WTC11 (cell line): ENCODE data around the gene ALOX12B. TPM values are rescaled to one million over a fixed set of nuclear protein-coding genes. Genes with fewer than 3 reads are reported as not detected.
"Not testable (repeated sequence)": the region's sequence is repeated elsewhere in the genome, so short reads cannot be mapped to it uniquely, and the experiment has no call there.

Source experiments
- ATAC-seq: fragments of 200-7000 bp; cut with Tn5 transposase; 2 replicates; pipeline ENCODE4 v1.10.0; 2021; ENCODE audit warnings: mild to moderate bottlenecking, moderate library complexity
- CTCF ChIA-PET: fragments of 300-600 bp; sonication (Branson Sonifier 250); formaldehyde crosslinking; loops from one replicate; lab custom pipeline; 2021; ENCODE audit warnings: antibody characterized with exemption; lab: Charles Lee
- POLR2A ChIA-PET: fragments of 350-600 bp; sonication (Branson Sonifier 250); formaldehyde crosslinking; loops from one replicate; lab custom pipeline; 2021; ENCODE audit warnings: antibody characterized with exemption; lab: Charles Lee
- DNase-seq: peaks from one replicate; pipeline ENCODE4 v3.0.0; 2021; ENCODE audit warnings: low spot score
- H3K27ac Mint-ChIP-seq: 2 replicates; pipeline ENCODE4 v1.8.0; 2021; ENCODE audit warnings: mixed read lengths
- H3K27me3 Mint-ChIP-seq: 2 replicates; pipeline ENCODE4 v1.8.0; 2021; ENCODE audit warnings: low read depth, mild to moderate bottlenecking, moderate library complexity, mixed read lengths
- H3K36me3 Mint-ChIP-seq: 2 replicates; pipeline ENCODE4 v1.8.0; 2021; ENCODE audit warnings: mixed read lengths
- H3K4me1 Mint-ChIP-seq: 2 replicates; pipeline ENCODE4 v1.8.0; 2022; ENCODE audit warnings: mixed read lengths
- H3K4me3 Mint-ChIP-seq: 2 replicates; pipeline ENCODE4 v1.8.0; 2021; ENCODE audit warnings: mild to moderate bottlenecking, moderate library complexity, mixed read lengths
- H3K9me3 Mint-ChIP-seq: 2 replicates; pipeline ENCODE4 v1.8.0; 2021; ENCODE audit warnings: mixed read lengths
- GTF2I ChIP-seq: fragments of 250-450 bp; sonication (Bioruptor Pico); conservative IDR thresholded peaks from 2 replicates; pipeline ENCODE4 v1.4.0; 2021; ENCODE audit warnings: mild to moderate bottlenecking
- MYBL2 ChIP-seq: sonication (generic); formaldehyde crosslinking; IDR thresholded peaks from 2 replicates; pipeline ENCODE4 v1.8.1; 2023; ENCODE audit warnings: mild to moderate bottlenecking, moderate library complexity, missing genetic modification reagents
- NR1H2 ChIP-seq: sonication (generic); formaldehyde crosslinking; IDR thresholded peaks from 2 replicates; pipeline ENCODE4 v1.9.0; 2021; ENCODE audit warnings: mild to moderate bottlenecking, moderate library complexity, missing genetic modification reagents
- RORB ChIP-seq: fragments of 250-450 bp; sonication (Bioruptor Pico); IDR thresholded peaks from 2 replicates; pipeline ENCODE4 v1.9.0; 2021; ENCODE audit warnings: mild to moderate bottlenecking
- ZNF317 ChIP-seq: sonication (generic); formaldehyde crosslinking; IDR thresholded peaks from 2 replicates; pipeline ENCODE4 v1.8.1; 2023; ENCODE audit warnings: low read depth, mild to moderate bottlenecking, moderate library complexity, missing genetic modification reagents, borderline replicate concordance
- microRNA-seq: library from miRNA; unstranded; fragments of <30 nt; microRNA quantifications from one replicate; pipeline ENCODE4 v1.2.0, GENCODE V29; 2022; ENCODE audit warnings: borderline number of aligned reads
- total RNA-seq: library from RNA; stranded (reverse); gene quantifications from 3 replicates; pipeline ENCODE4 v1.2.3, GENCODE V29; 2021
- TF ChIP-seq, protein P1 (sequence below): sonication (generic); formaldehyde crosslinking; IDR thresholded peaks from 2 replicates; pipeline ENCODE4 v1.8.0; 2023; ENCODE audit warnings: missing genetic modification reagents
- TF ChIP-seq, protein P2 (sequence below): sonication (generic); formaldehyde crosslinking; conservative IDR thresholded peaks from 2 replicates; pipeline ENCODE4 v1.8.1; 2022; ENCODE audit warnings: mild to moderate bottlenecking, missing genetic modification reagents

ALOX12B gene
- total RNA-seq, 1 experiment from 2014 or later = 0.72 TPM

DNA sequence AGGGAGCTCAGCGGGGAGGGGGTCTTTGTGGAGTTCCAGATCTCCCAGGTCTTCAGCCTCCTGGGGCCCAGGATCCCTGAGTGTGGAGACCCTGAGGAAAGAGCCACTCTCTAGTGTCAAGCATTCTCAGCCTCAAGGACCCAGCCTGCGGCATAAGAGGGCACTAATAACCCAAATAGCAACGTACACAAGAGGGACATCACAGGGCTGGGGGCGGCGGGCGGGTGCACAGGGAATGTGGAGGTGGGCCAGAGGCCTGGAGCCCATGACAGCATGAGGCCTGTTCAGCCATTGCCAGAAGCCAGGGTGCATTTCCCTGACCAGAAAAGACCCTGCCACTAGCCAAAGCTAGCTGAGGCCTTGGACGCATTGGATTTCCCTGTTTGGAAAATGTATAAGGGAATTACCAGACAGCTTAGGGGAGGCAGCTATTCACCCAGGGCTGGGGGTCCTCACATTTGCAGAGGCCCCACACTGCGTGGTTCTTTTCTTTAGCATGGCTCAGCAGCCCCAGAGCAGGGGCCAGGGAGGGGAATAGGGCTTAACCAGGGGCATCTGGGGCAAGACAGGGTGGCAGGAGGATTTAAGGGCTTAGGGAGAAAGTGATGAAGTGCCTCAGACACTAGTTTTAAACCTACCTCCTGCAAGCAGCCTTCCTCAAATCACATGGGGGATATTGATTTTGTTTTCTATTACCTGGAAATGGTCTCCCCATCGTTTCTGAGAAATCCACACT, 62.2 kb downstream of the ALOX12B start (continued):
- TF ChIP-seq ZNF317 (CRISPR knock-in tag) = no peak
- no peak for TF ChIP-seq MYBL2 (CRISPR knock-in tag)
- no peak for TF ChIP-seq RORB (CRISPR knock-in tag)
- TF ChIP-seq, protein P1, sequence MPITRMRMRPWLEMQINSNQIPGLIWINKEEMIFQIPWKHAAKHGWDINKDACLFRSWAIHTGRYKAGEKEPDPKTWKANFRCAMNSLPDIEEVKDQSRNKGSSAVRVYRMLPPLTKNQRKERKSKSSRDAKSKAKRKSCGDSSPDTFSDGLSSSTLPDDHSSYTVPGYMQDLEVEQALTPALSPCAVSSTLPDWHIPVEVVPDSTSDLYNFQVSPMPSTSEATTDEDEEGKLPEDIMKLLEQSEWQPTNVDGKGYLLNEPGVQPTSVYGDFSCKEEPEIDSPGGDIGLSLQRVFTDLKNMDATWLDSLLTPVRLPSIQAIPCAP = no peak
- no peak for TF ChIP-seq NR1H2 (CRISPR knock-in tag)
- TF ChIP-seq GTF2I (CRISPR knock-in tag) = no peak

DNA sequence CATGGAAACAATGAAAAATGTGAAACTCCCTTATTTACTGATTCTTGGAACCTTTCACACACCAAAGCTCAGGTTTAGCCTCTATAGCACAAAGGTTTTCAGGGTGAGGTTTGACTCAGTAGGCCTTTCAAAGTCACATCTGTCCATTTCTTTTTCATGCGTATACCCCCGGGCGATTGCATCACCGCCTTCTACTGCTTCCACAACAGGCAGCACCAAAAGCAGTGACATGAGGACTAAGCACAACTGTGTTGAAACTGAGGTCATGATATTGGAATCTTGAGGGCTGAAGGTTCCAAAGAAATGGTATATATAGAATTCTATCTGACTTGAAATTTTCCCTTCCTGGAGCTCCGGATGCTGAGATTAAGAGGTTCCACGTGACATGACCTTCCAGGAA, 63.4 kb downstream of the ALOX12B start:
- ATAC-seq, H3K36me3 Mint-ChIP-seq, H3K9me3 Mint-ChIP-seq, DNase-seq, H3K4me1 Mint-ChIP-seq, H3K4me3 Mint-ChIP-seq, POLR2A ChIA-PET, H3K27ac Mint-ChIP-seq: not testable (repeated sequence)
- TF ChIP-seq, protein P2, sequence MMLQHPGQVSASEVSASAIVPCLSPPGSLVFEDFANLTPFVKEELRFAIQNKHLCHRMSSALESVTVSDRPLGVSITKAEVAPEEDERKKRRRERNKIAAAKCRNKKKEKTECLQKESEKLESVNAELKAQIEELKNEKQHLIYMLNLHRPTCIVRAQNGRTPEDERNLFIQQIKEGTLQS (CRISPR knock-in tag) = 0 out of 2 replicates have a peak, but pooled peaks have one; percentile 22
- H3K27me3 Mint-ChIP-seq = peaks cover 17% of the 10 kb centered on the region
- CTCF ChIA-PET = interaction anchor here (1.0 to 2.4 kb wide), 4 partner anchors 8 to 54 kb away, joined by 4 to 12 read pairs (median 4); no protein-coding TSS in a partner anchor

Small RNAs within 50 kb of the gene (microRNA-seq; reads per million reads assigned to microRNA genes)
- gene MIR4314 = not detected

Other genes with a start within 250 kb of the ALOX12B start
- 2.9 to 3.9 TPM (median 3.6 TPM) in 3 replicates for gene TMEM88, start 232.7 kb downstream of the ALOX12B start, total RNA-seq
- gene NAA38, start 230.2 kb downstream of the ALOX12B start, total RNA-seq = 41.8 to 46.3 TPM (median 43.4 TPM) in 3 replicates
- gene CYB5D1, start 229.7 kb downstream of the ALOX12B start, total RNA-seq = 14.0 to 15.2 TPM (median 14.3 TPM) in 3 replicates
- 38.9 to 42.0 TPM (median 39.5 TPM) in 3 replicates for gene CHD3, start 198.9 kb downstream of the ALOX12B start, total RNA-seq
- gene RNF227, start 171.4 kb downstream of the ALOX12B start, total RNA-seq = 0.83 to 1.8 TPM (median 0.94 TPM) in 3 replicates
- 3.2 to 6.7 TPM (median 6.5 TPM) in 3 replicates for gene KCNAB3, start 157.9 kb downstream of the ALOX12B start, total RNA-seq
- gene TRAPPC1, start 155.8 kb downstream of the ALOX12B start, total RNA-seq = 99.7 to 135 TPM (median 125 TPM) in 3 replicates
- 37.0 to 39.7 TPM (median 38.5 TPM) in 3 replicates for gene CNTROB, start 155.5 kb downstream of the ALOX12B start, total RNA-seq
- gene GUCY2D, start 85.1 kb downstream of the ALOX12B start, total RNA-seq = 0.87 to 1.9 TPM (median 1.1 TPM) in 3 replicates
- 0.22 to 0.87 TPM (median 0.73 TPM) in 3 replicates for gene ALOX15B, start 48.7 kb downstream of the ALOX12B start, total RNA-seq
- 0.48 to 0.81 TPM (median 0.62 TPM) in 3 replicates for gene ALOXE3, start 30.8 kb upstream of the ALOX12B start, total RNA-seq
- gene HES7, start 36.4 kb upstream of the ALOX12B start, total RNA-seq = 3.1 to 3.9 TPM (median 3.7 TPM) in 3 replicates
- gene PER1, start 64.7 kb upstream of the ALOX12B start, total RNA-seq = 30.6 to 46.9 TPM (median 34.0 TPM) in 3 replicates
- gene VAMP2, start 75.2 kb upstream of the ALOX12B start, total RNA-seq = 24.1 to 27.4 TPM (median 24.3 TPM) in 3 replicates
- 11.3 to 17.2 TPM (median 11.9 TPM) in 3 replicates for gene TMEM107, start 88.7 kb upstream of the ALOX12B start, total RNA-seq
- 5.0 to 5.6 TPM (median 5.1 TPM) in 3 replicates for gene BORCS6, start 102.5 kb upstream of the ALOX12B start, total RNA-seq
- 180 to 215 TPM (median 183 TPM) in 3 replicates for gene AURKB, start 122.9 kb upstream of the ALOX12B start, total RNA-seq
- 36.1 to 42.5 TPM (median 40.4 TPM) in 3 replicates for gene CTC1, start 160.3 kb upstream of the ALOX12B start, total RNA-seq
- 229 to 246 TPM (median 229 TPM) in 3 replicates for gene PFAS, start 161.6 kb upstream of the ALOX12B start, total RNA-seq
- gene RANGRF, start 201.0 kb upstream of the ALOX12B start, total RNA-seq = 32.7 to 36.8 TPM (median 34.6 TPM) in 3 replicates
- 4.5 to 7.6 TPM (median 5.4 TPM) in 3 replicates for gene SLC25A35, start 207.7 kb upstream of the ALOX12B start, total RNA-seq
- gene ARHGEF15, start 222.5 kb upstream of the ALOX12B start, total RNA-seq = 1.5 to 2.8 TPM (median 1.8 TPM) in 3 replicates